Heart left ventricle (tissue), 13 donors: ENCODE measurements around the gene PTPRC.

Experiments used
- POLR2A ChIP-seq, 2 donors: fragments of 450-650 bp; IDR thresholded peaks; one replicate each; pipeline ENCODE4 v1.6.1; 2017; ENCODE audit warnings: antibody characterized with exemption in 2 of 2, mild to moderate bottlenecking in 2 of 2, moderate library complexity in 2 of 2
- TF ChIP-seq, protein P1 (sequence below), 12 donors: fragments of 200-600 bp; sonication (generic) in 4 of 12; IDR thresholded peaks; one replicate each; pipeline versions ENCODE4 v1.5.0 to v1.8.0; 2018 to 2022; ENCODE audit warnings: antibody characterized with exemption in 12 of 12, mild to moderate bottlenecking in 5 of 12
- donor health status: ischemic (EF 13 %, LVEDD 7.1; RV severe dilation, severe dysfunction).
- donor health status: DM: no; HTN: yes; CAD: no.
- donor health status: DM: no; HTN: no; CAD: no.
- donor health status: ischemic (EF 25% LVEDD 6.9; RV normal size, moderate dysfunction).
- donor health status: ischemic (EF 25% LVEDD 5.7; RV mildly dilated, moderate dysfunction).
- donor health status: ischemic (EF 35%, LVEDD 5.7; RV mildly dilated, moderate dysfunction).
- donor health status: nonischemic (EF 11% LVEDD 7.7; RV severe dilation, severe dysfunction).
- donor health status: DM: yes; HTN: yes; CAD: no.
- donor health status: PGD.
- donor health status: ischemic (EF 29% LVEDD 5.4; RV normal size, mild dysfunction).
- donor health status: nonischemic (EF 23%, LVEDD 6.1; RV moderate dilation, normal function).

DNA sequence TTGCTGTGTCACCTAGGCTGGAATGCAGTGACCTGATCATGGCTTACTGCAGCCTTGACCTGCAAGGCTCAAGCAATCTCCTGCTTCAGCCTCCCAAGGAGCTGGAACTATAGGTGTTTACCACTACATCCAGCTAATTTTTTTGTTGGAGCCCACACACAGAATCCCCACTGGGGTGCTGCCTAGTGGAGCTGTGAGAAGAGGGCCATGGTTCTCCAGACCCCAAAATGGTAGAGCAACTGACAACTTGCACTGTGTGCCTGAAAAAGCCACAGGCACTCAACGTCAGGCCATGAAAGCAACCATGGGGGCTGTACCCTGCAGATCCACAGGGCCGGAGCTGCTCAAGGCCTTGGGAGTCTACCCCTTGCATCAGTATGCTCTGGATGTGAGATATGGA, 39.1 kb upstream of the PTPRC start:
- TF ChIP-seq, protein P1, sequence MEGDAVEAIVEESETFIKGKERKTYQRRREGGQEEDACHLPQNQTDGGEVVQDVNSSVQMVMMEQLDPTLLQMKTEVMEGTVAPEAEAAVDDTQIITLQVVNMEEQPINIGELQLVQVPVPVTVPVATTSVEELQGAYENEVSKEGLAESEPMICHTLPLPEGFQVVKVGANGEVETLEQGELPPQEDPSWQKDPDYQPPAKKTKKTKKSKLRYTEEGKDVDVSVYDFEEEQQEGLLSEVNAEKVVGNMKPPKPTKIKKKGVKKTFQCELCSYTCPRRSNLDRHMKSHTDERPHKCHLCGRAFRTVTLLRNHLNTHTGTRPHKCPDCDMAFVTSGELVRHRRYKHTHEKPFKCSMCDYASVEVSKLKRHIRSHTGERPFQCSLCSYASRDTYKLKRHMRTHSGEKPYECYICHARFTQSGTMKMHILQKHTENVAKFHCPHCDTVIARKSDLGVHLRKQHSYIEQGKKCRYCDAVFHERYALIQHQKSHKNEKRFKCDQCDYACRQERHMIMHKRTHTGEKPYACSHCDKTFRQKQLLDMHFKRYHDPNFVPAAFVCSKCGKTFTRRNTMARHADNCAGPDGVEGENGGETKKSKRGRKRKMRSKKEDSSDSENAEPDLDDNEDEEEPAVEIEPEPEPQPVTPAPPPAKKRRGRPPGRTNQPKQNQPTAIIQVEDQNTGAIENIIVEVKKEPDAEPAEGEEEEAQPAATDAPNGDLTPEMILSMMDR (IDR thresholded peaks at IDR 0.05) = no peak
- TF ChIP-seq POLR2A (IDR thresholded peaks at IDR 0.05) = no peak
